SK-N-SH (cell line): ENCODE data around the gene NEURL1. TPM values are rescaled to one million over a fixed set of nuclear protein-coding genes. Genes with fewer than 3 reads are reported as not detected.

Source experiments
- CTCF ChIA-PET: fragments of 300-600, 350-600 bp; formaldehyde crosslinking; extraction: SDS; loops from one replicate; lab custom pipeline; 2021; lab: Yijun Ruan, JAX
- POLR2A ChIA-PET: fragments of 350-600 bp; sonication (Branson Sonifier 250); formaldehyde crosslinking; extraction: SDS; loops from one replicate; lab custom pipeline; 2020; ENCODE audit warnings: antibody characterized with exemption, inconsistent platforms; lab: Yijun Ruan, JAX
- DNase-seq: peaks from one replicate; pipeline ENCODE4 v3.0.0; 2012
- H2AFZ ChIP-seq: fragments of 200-600 bp; sonication (generic); 2 replicates; pipeline ENCODE4 v1.8.1; 2016; ENCODE audit warnings: antibody characterized with exemption, mild to moderate bottlenecking, low read depth
- H3F3A ChIP-seq: fragments of 200-600 bp; sonication (generic); replicated peaks from 2 replicates; pipeline ENCODE3; 2016; ENCODE audit warnings: antibody characterized with exemption, mild to moderate bottlenecking; ENCODE audit not compliant: insufficient read depth
- H3K27ac ChIP-seq, 2 experiments: fragments of 200-500 bp in 1 of 2; fragments of 200-600 bp in 1 of 2; sonication (Bioruptor generic) in 1 of 2; sonication (generic), shearing (Covaris generic) in 1 of 2; 2 replicates each; pipeline versions ENCODE4 v1.5.1 to v1.6.1; 2014 to 2016; ENCODE audit warnings: low read depth in 2 of 2, inconsistent platforms in 1 of 2, low read length in 1 of 2, mild to moderate bottlenecking in 1 of 2, mixed read lengths in 1 of 2
- H3K27me3 ChIP-seq: fragments of 200-600 bp; sonication (generic), shearing (Covaris generic); 2 replicates; pipeline ENCODE4 v1.6.1; 2016; ENCODE audit warnings: mixed run types; ENCODE audit not compliant: insufficient read depth
- H3K36me3 ChIP-seq, 2 experiments: fragments of 200-500 bp in 1 of 2; fragments of 200-600 bp in 1 of 2; sonication (Bioruptor generic) in 1 of 2; sonication (generic) in 1 of 2; replicated peaks in 1 of 2; 2 replicates each; pipeline versions ENCODE3 to v1.5.1; 2014 to 2016; ENCODE audit warnings: low read length in 1 of 2, mild to moderate bottlenecking in 1 of 2; ENCODE audit not compliant: insufficient read depth in 2 of 2, control insufficient read depth in 1 of 2
- H3K4me1 ChIP-seq, 2 experiments: fragments of 200-500 bp in 1 of 2; fragments of 200-600 bp in 1 of 2; sonication (Bioruptor generic) in 1 of 2; sonication (generic), shearing (Covaris generic) in 1 of 2; 2 replicates each; pipeline versions ENCODE4 v1.5.1 to v1.6.1; 2014 to 2016; ENCODE audit warnings: low read depth in 1 of 2, low read length in 1 of 2, mixed run types in 1 of 2; ENCODE audit not compliant: insufficient read depth in 2 of 2, control insufficient read depth in 1 of 2
- H3K4me2 ChIP-seq: fragments of 200-600 bp; sonication (generic), shearing (Covaris generic); 2 replicates; pipeline ENCODE4 v1.6.1; 2017; ENCODE audit warnings: mixed run types
- H3K4me3 ChIP-seq, 2 experiments: fragments of 200-500 bp in 1 of 2; fragments of 200-600 bp in 1 of 2; sonication (Bioruptor generic) in 1 of 2; sonication (generic), shearing (Covaris generic) in 1 of 2; 2 replicates each; pipeline versions ENCODE4 v1.5.1 to v1.8.1; 2014 to 2016; ENCODE audit warnings: low read depth in 2 of 2, inconsistent platforms in 1 of 2, low read length in 1 of 2, mild to moderate bottlenecking in 1 of 2, mixed read lengths in 1 of 2, moderate library complexity in 1 of 2
- H3K79me2 ChIP-seq: fragments of 200-600 bp; sonication (generic); 2 replicates; pipeline ENCODE4 v1.8.1; 2017; ENCODE audit warnings: mild to moderate bottlenecking; ENCODE audit not compliant: insufficient read depth
- H3K9ac ChIP-seq: fragments of 200-600 bp; sonication (generic); 2 replicates; pipeline ENCODE4 v1.6.1; 2017; ENCODE audit warnings: mixed run types
- H3K9me2 ChIP-seq: fragments of 200-600 bp; sonication (generic); 2 replicates; pipeline ENCODE4 v1.6.1; 2017; ENCODE audit warnings: mixed run types
- H3K9me3 ChIP-seq: fragments of 200-600 bp; sonication (generic); 2 replicates; pipeline ENCODE4 v1.6.1; 2017; ENCODE audit warnings: mixed run types, mild to moderate bottlenecking, moderate library complexity
- H4K20me1 ChIP-seq: fragments of 200-600 bp; sonication (generic); 2 replicates; pipeline ENCODE4 v1.6.1; 2017; ENCODE audit warnings: mild to moderate bottlenecking, mixed run types; ENCODE audit not compliant: insufficient read depth
- ELF1 ChIP-seq: IDR thresholded peaks from 2 replicates; pipeline ENCODE4 v1.4.0; 2012
- EP300 ChIP-seq, 2 experiments: IDR thresholded peaks; 2 replicates each; pipeline versions ENCODE4 v1.4.0 to v1.6.1; 2012; ENCODE audit warnings: borderline replicate concordance in 1 of 2, low read depth in 1 of 2, low read length in 1 of 2
- EZH2phosphoT487 ChIP-seq: fragments of 200-600 bp; sonication (generic); IDR thresholded peaks from 2 replicates; pipeline ENCODE4 v1.6.1; 2017; ENCODE audit warnings: low read depth, mixed run types, mild to moderate bottlenecking, antibody characterized with exemption, moderate library complexity, borderline replicate concordance
- FOSL2 ChIP-seq: IDR thresholded peaks from 2 replicates; pipeline ENCODE4 v1.4.0; 2012; ENCODE audit warnings: low read depth, mild to moderate bottlenecking, moderate library complexity, borderline replicate concordance
- FOXJ3 ChIP-seq: sonication (generic); formaldehyde crosslinking; IDR thresholded peaks from 2 replicates; pipeline ENCODE4 v1.5.1; 2020; ENCODE audit warnings: mild to moderate bottlenecking, missing genetic modification reagents
- FOXM1 ChIP-seq: IDR thresholded peaks from 2 replicates; pipeline ENCODE4 v1.4.0; 2012; ENCODE audit warnings: low read depth, mild to moderate bottlenecking
- GATA2 ChIP-seq: sonication (generic); formaldehyde crosslinking; IDR thresholded peaks from 2 replicates; pipeline ENCODE4 v1.5.0; 2020; ENCODE audit warnings: mild to moderate bottlenecking, missing genetic modification reagents
- IRF3 ChIP-seq: fragments of 150-350 bp; IDR thresholded peaks from 2 replicates; pipeline ENCODE4 v1.6.1; 2016; ENCODE audit warnings: mild to moderate bottlenecking, low read depth, low read length
- JUND ChIP-seq: IDR thresholded peaks from 2 replicates; pipeline ENCODE4 v1.4.0; 2012
- MAX ChIP-seq: IDR thresholded peaks from 2 replicates; pipeline ENCODE4 v1.4.0; 2012; ENCODE audit warnings: low read depth
- MEF2A ChIP-seq: IDR thresholded peaks from 2 replicates; pipeline ENCODE4 v1.4.0; 2012; ENCODE audit warnings: low read depth, borderline replicate concordance
- MXI1 ChIP-seq: IDR thresholded peaks from 2 replicates; pipeline ENCODE4 v1.6.1; 2012; ENCODE audit warnings: mild to moderate bottlenecking, low read depth, low read length, improper control_type of control experiment
- NFIC ChIP-seq: IDR thresholded peaks from 2 replicates; pipeline ENCODE4 v1.4.0; 2012; ENCODE audit warnings: borderline replicate concordance
- NRF1 ChIP-seq: IDR thresholded peaks from 2 replicates; pipeline ENCODE4 v1.6.1; 2012; ENCODE audit warnings: low read depth, mild to moderate bottlenecking, low read length
- PBX3 ChIP-seq: IDR thresholded peaks from 2 replicates; pipeline ENCODE4; 2012
- RAD21 ChIP-seq: IDR thresholded peaks from 2 replicates; pipeline ENCODE4 v1.6.1; 2012; ENCODE audit warnings: mild to moderate bottlenecking, low read length
- RCOR1 ChIP-seq: fragments of 150-350 bp; IDR thresholded peaks from 2 replicates; pipeline ENCODE4 v1.6.1; 2017; ENCODE audit warnings: antibody characterized with exemption, low read length
- SIN3A ChIP-seq: IDR thresholded peaks from 2 replicates; pipeline ENCODE4 v1.6.1; 2012; ENCODE audit warnings: low read depth, mild to moderate bottlenecking, low read length, moderate library complexity, borderline replicate concordance
- SMC3 ChIP-seq: IDR thresholded peaks from 2 replicates; pipeline ENCODE4 v1.6.1; 2012; ENCODE audit warnings: low read depth, low read length, improper control_type of control experiment
- TCF12 ChIP-seq: IDR thresholded peaks from 2 replicates; pipeline ENCODE4 v1.4.0; 2012
- TEAD4 ChIP-seq: IDR thresholded peaks from 2 replicates; pipeline ENCODE4 v1.4.0; 2012; ENCODE audit warnings: mild to moderate bottlenecking, borderline replicate concordance; ENCODE audit not compliant: insufficient read depth
- ZBTB33 ChIP-seq: IDR thresholded peaks from 2 replicates; pipeline ENCODE4 v1.4.0; 2012; ENCODE audit warnings: low read depth, borderline replicate concordance
- WGBS: methylation state at CpG from one replicate; pipeline ENCODE4 v1.1.6; 2017; ENCODE audit warnings: low lambda C conversion rate; 5-methylcytosine and 5-hydroxymethylcytosine counted together
- polyA plus RNA-seq, 3 experiments: library from polyadenylated mRNA; depleted of rRNA; stranded (reverse); fragments of >200 nt; gene quantifications; 2 replicates each; pipeline ENCODE4 v1.2.3, GENCODE V29; 2012

The NEURL1 gene
- polyA plus RNA-seq, 1 of the 3 experiments (the other 2 are of a cell fraction): 0.05 TPM

GRCh38 chr10:103589074-103589630 is 95.6 kb downstream of the NEURL1 start:
- ChIA-PET POLR2A (interaction anchor here (0.6 kb wide), 1 partner anchor 397 kb away, joined by 3 read pairs; no protein-coding TSS in a partner anchor), CTCF (interaction anchor here (0.6 to 3.4 kb wide), 10 partner anchors 10 to 296 kb away, joined by 3 to 16 read pairs (median 4); no protein-coding TSS in a partner anchor)
- Histone ChIP-seq H3K9me3 (no peaks in the 10 kb centered on the region), H4K20me1 (no peaks in the 10 kb centered on the region), H3K4me1 (peaks cover 0 to 13% of the 10 kb centered on the region in 2 experiments; a peak in 1 of 4 replicates), H3F3A (no peaks in the 10 kb centered on the region), H3K27me3 (no peaks in the 10 kb centered on the region), H3K9ac (no peak overlapping the region), H3K4me2 (no peak overlapping the region), H3K79me2 (no peaks in the 10 kb centered on the region), H3K9me2 (no peaks in the 10 kb centered on the region)
- WGBS: 83% methylated on average over 10 of the region's 15 CpGs
- TF ChIP-seq PBX3 (no peak), FOXM1 (no peak), MEF2A (no peak), JUND (no peak), RCOR1 (no peak), NFIC (no peak), GATA2 (CRISPR knock-in tag) (no peak), SIN3A (no peak), EP300 (IDR thresholded peaks at IDR 0.05; ENCODE audit: borderline replicate concordance in 1 of 2, low read depth in 1 of 2, low read length in 1 of 2) (no peak), FOSL2 (no peak), TCF12 (no peak), MXI1 (no peak), TEAD4 (no peak), MAX (no peak), RAD21 (no peak), NRF1 (no peak)
- TF ChIP-seq, all 33 proteins: peak for 0
- DNase-seq: no peak
- no peak overlapping the region for H2AFZ ChIP-seq
- H3K36me3 ChIP-seq: no peaks in the 10 kb centered on the region
- H3K27ac ChIP-seq: no peak overlapping the region
- H3K4me3 ChIP-seq: no peak overlapping the region

GRCh38 chr10:103590060-103590459 is 96.6 kb downstream of the NEURL1 start:
- Histone ChIP-seq H3K4me2 (no peak overlapping the region), H3K4me3 (no peak overlapping the region)
- TF ChIP-seq TEAD4 (no peak), EZH2phosphoT487 (no peak), NRF1 (no peak), EP300 (IDR thresholded peaks at IDR 0.05; ENCODE audit: borderline replicate concordance in 1 of 2, low read depth in 1 of 2, low read length in 1 of 2) (no peak), MXI1 (no peak), SMC3 (no peak), IRF3 (no peak), ELF1 (no peak), FOXJ3 (CRISPR knock-in tag) (no peak), FOXM1 (no peak), RCOR1 (no peak), ZBTB33 (no peak)
- TF ChIP-seq, all 33 proteins: peak for 0
- Histone ChIP-seq H3K9me3 (no peaks in the 10 kb centered on the region), H2AFZ (no peak overlapping the region), H3K27me3 (no peaks in the 10 kb centered on the region), H3K79me2 (no peaks in the 10 kb centered on the region), H4K20me1 (no peaks in the 10 kb centered on the region), H3K9ac (no peak overlapping the region), H3K4me1 (peaks cover 0 to 13% of the 10 kb centered on the region in 2 experiments; a peak in 1 of 4 replicates), H3K27ac (no peak overlapping the region), H3F3A (no peaks in the 10 kb centered on the region), H3K9me2 (no peaks in the 10 kb centered on the region), H3K36me3 (no peaks in the 10 kb centered on the region)
- 89% methylated on average over 11 of the region's 20 CpGs for WGBS
- POLR2A ChIA-PET: no interaction called here
- CTCF ChIA-PET: interaction anchor here (0.9 to 1.4 kb wide), 10 partner anchors 9 to 295 kb away, joined by 3 to 8 read pairs (median 4); no protein-coding TSS in a partner anchor
- DNase-seq: peak; percentile 22
